Aorta (tissue), 5 donors: ENCODE results near the gene LHFPL2. TPM values are rescaled to one million over a fixed set of nuclear protein-coding genes. Genes with fewer than 3 reads are reported as not detected.

Experiments
- ATAC-seq: fragments of 200-7000 bp; cut with Tn5 transposase; one replicate; pipeline ENCODE4 v1.9.1; 2022; ENCODE audit warnings: moderate library complexity; ENCODE audit not compliant: low FRiP score
- DNase-seq, 2 donors: peaks; one replicate each; pipeline ENCODE4 v3.0.0-alpha.2; 2020
- H3K27ac ChIP-seq, 2 donors: one replicate each; pipeline ENCODE4 v1.5.1; 2013; ENCODE audit warnings: low read length in 2 of 2, mild to moderate bottlenecking in 2 of 2, moderate library complexity in 2 of 2, control low read depth in 1 of 2, inconsistent platforms in 1 of 2, low read depth in 1 of 2
- H3K27me3 ChIP-seq, 2 donors: one replicate each; pipeline ENCODE4 v1.6.1; 2013; ENCODE audit warnings: control low read depth in 1 of 2, low read length in 1 of 2, mild to moderate bottlenecking in 1 of 2, moderate library complexity in 1 of 2; ENCODE audit not compliant: insufficient read depth in 2 of 2, control insufficient read depth in 1 of 2
- H3K36me3 ChIP-seq, 2 donors: one replicate each; pipeline ENCODE4 v1.6.1; 2013; ENCODE audit warnings: control low read depth in 1 of 2, low read length in 1 of 2, mild to moderate bottlenecking in 1 of 2; ENCODE audit not compliant: insufficient read depth in 2 of 2, control insufficient read depth in 1 of 2
- H3K4me1 ChIP-seq, 2 donors: one replicate each; pipeline ENCODE4 v1.6.1; 2013; ENCODE audit warnings: low read length in 2 of 2, control low read depth in 1 of 2, mild to moderate bottlenecking in 1 of 2, moderate library complexity in 1 of 2; ENCODE audit not compliant: insufficient read depth in 2 of 2, control insufficient read depth in 1 of 2
- H3K4me3 ChIP-seq, 2 donors: one replicate each; pipeline ENCODE4 v1.5.1; 2013; ENCODE audit warnings: low read length in 2 of 2, control low read depth in 1 of 2, mild to moderate bottlenecking in 1 of 2
- H3K9me3 ChIP-seq: one replicate; pipeline ENCODE4 v1.6.1; 2013; ENCODE audit warnings: mild to moderate bottlenecking, low read length; ENCODE audit not compliant: control insufficient read depth
- WGBS, 2 donors: extraction: QIAGEN DNeasy Blood & Tissue Kit; methylation state at CpG; one replicate each; pipeline ENCODE4 v1.1.7; 2013; 5-methylcytosine and 5-hydroxymethylcytosine counted together
- intact Hi-C, 2 donors: fragments of 100-400 bp; cut with DNase I; formaldehyde crosslinking; loops; one replicate each; pipeline versions ENCODE4 v1.14.2 to v1.15.0; 2022
- polyA plus RNA-seq, 2 donors: library from polyadenylated mRNA; stranded (reverse); fragments of 200-250 nt; gene quantifications; one replicate each; pipeline ENCODE4 v1.2.3, GENCODE V29; 2013
- total RNA-seq, 2 donors: library from RNA; stranded (reverse); fragmentation: NEBNext Ultra II Directional; extraction: Animal tissue kit (Norgen Biotek cat#: 25700); gene quantifications; one replicate each; pipeline ENCODE4 v1.2.1, GENCODE V29; 2021
- donor health status: healthy with polysubstance abuse.
- donor health status: Bipolar disorder and iron deficiency.
- donor health status: DM: no; HTN: no; CAD: no.
- donor health status: DM: no; HTN: no; CAD: no.
- donor health status: DM: yes; HTN: yes; CAD: no.

Gene LHFPL2
- total and polyA plus RNA-seq, 4 donors: 16.4 to 43.1 (median 29.3) TPM

DNA sequence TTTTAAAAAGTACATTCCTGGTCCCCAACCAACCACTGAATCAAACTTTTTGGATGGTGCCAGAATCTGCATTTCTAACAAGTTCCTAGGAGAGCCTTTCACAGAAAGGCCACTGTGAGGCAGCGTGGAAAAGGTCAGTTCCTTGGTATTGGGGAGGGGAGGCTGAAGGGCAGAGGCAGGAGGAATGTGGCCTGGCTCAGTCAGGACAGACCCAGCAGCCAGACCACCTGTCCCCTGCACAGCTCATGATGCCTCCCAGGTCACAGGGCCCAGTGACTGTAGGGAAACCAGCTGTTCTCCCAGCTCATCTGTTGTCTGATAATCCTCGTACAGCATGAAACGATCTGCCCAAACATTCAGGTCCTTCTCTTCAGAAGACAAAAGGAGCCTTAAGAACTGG lies 132.9 kb downstream of the LHFPL2 start:
- Histone ChIP-seq H3K4me1 (no peaks in the 10 kb centered on the region), H3K27me3 (no peaks in the 10 kb centered on the region), H3K36me3 (no peaks in the 10 kb centered on the region), H3K4me3 (no peak overlapping the region), H3K9me3 (no peaks in the 10 kb centered on the region), H3K27ac (no peak overlapping the region)
- no peak for ATAC-seq
- WGBS, 2 donors: 89 to 92% methylated on average over 3 of the region's 3 CpGs
- intact Hi-C loops: no loop called here
- no peak for DNase-seq

GRCh38 chr5:78514427-78515330 lies 133.9 kb downstream of the LHFPL2 start:
- intact Hi-C loops: no loop called here
- no peaks in the 10 kb centered on the region for H3K4me1 ChIP-seq

DNA sequence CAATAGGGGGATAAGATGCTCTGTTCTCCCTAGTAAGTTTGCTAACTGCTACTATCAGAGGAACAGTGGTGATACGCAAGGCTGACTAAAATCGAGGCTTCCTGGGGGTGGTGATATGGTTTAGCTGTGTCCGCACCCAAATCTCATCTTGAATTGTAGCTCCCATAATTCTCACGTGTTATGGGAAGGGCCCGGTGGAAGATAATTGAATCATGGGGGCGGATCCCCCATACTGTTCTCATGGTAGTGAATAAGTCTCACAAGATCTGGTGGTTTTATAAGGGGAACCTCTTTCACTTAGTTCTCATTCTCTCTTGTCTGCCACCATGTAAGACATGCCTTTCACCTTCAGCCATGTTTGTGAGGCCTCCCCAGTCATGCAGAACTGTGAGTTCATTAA lies 135.1 kb downstream of the LHFPL2 start:
- H3K36me3 ChIP-seq: no peaks in the 10 kb centered on the region
- H3K27ac ChIP-seq: no peak overlapping the region
- intact Hi-C loops: no loop called here
- H3K4me3 ChIP-seq: no peak overlapping the region
- WGBS, 2 donors: 81 to 87% methylated on average over 6 of the region's 6 CpGs
- ATAC-seq (no peak), DNase-seq (no peak)
- H3K4me1 ChIP-seq: no peaks in the 10 kb centered on the region
- H3K9me3 ChIP-seq: no peaks in the 10 kb centered on the region
- no peaks in the 10 kb centered on the region for H3K27me3 ChIP-seq

More at GRCh38 chr5:78514427-78515330, 133.9 kb downstream of the LHFPL2 start:
- Histone ChIP-seq H3K4me3 (no peak overlapping the region), H3K27me3 (no peaks in the 10 kb centered on the region), H3K27ac (no peak overlapping the region), H3K36me3 (no peaks in the 10 kb centered on the region), H3K9me3 (no peaks in the 10 kb centered on the region)
- ATAC-seq: no peak
- DNase-seq: no peak
- WGBS, 2 donors: 80 to 81% methylated on average over 8 of the region's 8 CpGs

DNA sequence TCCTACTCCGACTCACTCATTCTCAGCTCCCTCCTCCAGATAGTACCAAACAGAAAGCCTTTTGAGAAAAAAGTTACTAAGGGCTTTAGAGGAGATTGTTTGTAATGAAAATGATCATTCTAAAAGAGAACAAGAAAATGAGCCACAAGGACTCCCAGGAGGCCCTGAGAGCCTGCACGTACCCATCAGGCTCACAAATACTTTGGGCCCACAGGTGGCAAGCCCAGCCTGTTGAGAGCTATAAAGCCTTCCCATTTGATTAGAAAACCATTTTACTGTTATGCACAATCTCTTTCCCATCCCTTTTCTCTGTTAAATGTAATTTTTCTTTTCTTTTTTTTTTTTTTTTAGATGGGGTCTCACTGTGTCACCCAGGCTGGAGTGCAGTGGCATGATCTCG lies 136.1 kb downstream of the LHFPL2 start:
- no peak for ATAC-seq
- no peaks in the 10 kb centered on the region for H3K9me3 ChIP-seq
- intact Hi-C loops: no loop called here

DNA sequence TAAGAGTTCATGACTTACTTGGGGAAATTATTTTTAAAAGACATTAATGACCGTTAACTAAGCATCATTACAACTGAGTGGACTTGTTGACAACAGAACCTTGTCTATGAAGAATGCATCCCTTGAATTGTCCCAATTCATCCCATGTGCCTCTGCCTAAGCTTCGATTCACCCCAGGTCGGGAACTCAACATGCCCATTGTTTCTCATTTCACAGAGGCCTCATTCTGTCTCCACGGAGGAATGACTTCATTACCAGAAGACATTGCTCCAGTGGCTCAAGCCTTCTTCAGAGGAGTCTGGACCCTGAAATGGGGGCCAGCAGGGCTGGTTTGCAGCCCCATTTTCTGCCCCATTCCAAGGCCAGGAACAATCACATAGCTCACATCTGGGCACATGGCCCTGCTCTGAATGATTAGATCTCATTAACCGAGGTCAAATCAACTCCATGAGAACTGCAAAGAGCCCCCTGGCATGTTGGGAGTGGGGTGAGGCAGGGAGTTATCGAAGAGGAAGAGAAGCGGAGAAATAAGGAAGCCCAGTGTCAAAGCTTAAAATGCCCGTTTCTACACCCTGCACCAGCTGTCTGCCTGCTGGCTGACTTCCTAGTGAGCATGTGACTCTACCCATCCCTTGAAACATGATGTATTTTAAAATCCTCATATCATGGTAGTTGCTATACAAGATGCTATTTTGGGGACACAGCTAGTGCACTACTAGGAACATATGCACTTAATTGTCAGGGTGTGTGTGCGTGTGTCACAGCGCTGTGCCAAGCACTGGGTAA lies 137.3 kb downstream of the LHFPL2 start:
- Histone ChIP-seq H3K4me1 (peaks cover 0 to 3% of the 10 kb centered on the region in 2 donors), H3K27ac (no peak overlapping the region), H3K36me3 (no peaks in the 10 kb centered on the region), H3K27me3 (no peaks in the 10 kb centered on the region), H3K4me3 (no peak overlapping the region), H3K9me3 (no peaks in the 10 kb centered on the region)
- ATAC-seq (no peak), DNase-seq (peak in 1 of 2 donors; percentile 67)
- intact Hi-C loops: no loop called here
- WGBS, 2 donors: 82 to 83% methylated on average over 10 of the region's 10 CpGs

More for the DNA sequence above, 136.1 kb downstream of the LHFPL2 start:
- no peaks in the 10 kb centered on the region for H3K36me3 ChIP-seq
- WGBS, 2 donors: 97 to 99% methylated on average over 3 of the region's 3 CpGs
- no peak overlapping the region for H3K4me3 ChIP-seq
- no peak for DNase-seq
- H3K27me3 ChIP-seq: no peaks in the 10 kb centered on the region
- H3K27ac ChIP-seq: no peak overlapping the region
- no peaks in the 10 kb centered on the region for H3K4me1 ChIP-seq

- intact Hi-C loops: no loop called here
- no peaks in the 10 kb centered on the region for H3K27me3 ChIP-seq
- H3K27ac ChIP-seq: no peak overlapping the region
- 13 to 17% methylated on average over 50 to 61 of the region's 61 CpGs for WGBS, 2 donors
- H3K4me3 ChIP-seq: peak overlapping the region in 1 of 2 donors; percentile 5
- DNase-seq (peak; percentile 88 to 91), ATAC-seq (peak; percentile 87)
- H3K9me3 ChIP-seq: no peaks in the 10 kb centered on the region
- peaks cover 1 to 3% of the 10 kb centered on the region in 2 donors for H3K4me1 ChIP-seq
- no peaks in the 10 kb centered on the region for H3K36me3 ChIP-seq
Measured at GRCh38 chr5:78509884-78510769, 138.4 kb downstream of the LHFPL2 start.

GRCh38 chr5:78509145-78509865 lies 139.3 kb downstream of the LHFPL2 start:
- WGBS, 2 donors: 55 to 67% methylated on average over 18 of the region's 18 CpGs
- H3K4me3 ChIP-seq: no peak overlapping the region

More at GRCh38 chr5:78509145-78509865, 139.3 kb downstream of the LHFPL2 start:
- Histone ChIP-seq H3K27me3 (no peaks in the 10 kb centered on the region), H3K9me3 (no peaks in the 10 kb centered on the region), H3K27ac (peak overlapping the region in 1 of 2 donors; percentile 27), H3K36me3 (no peaks in the 10 kb centered on the region), H3K4me1 (peaks cover 2 to 3% of the 10 kb centered on the region in 2 donors)
- ATAC-seq (no peak), DNase-seq (no peak)
- intact Hi-C loops: no loop called here
